Panc1 (cell line): ENCODE data around the gene STXBP4.

ENCODE experiments used
- POLR2AphosphoS5 ChIP-seq: IDR thresholded peaks from 2 replicates; pipeline ENCODE4 v1.6.1; 2012; ENCODE audit warnings: mild to moderate bottlenecking, low read depth, low read length, moderate library complexity
- SIN3A ChIP-seq: IDR thresholded peaks from 2 replicates; pipeline ENCODE4 v1.6.1; 2012; ENCODE audit warnings: low read depth, mild to moderate bottlenecking, low read length, moderate library complexity, borderline replicate concordance; ENCODE audit not compliant: insufficient read depth
- TCF7L2 ChIP-seq: IDR thresholded peaks from 2 replicates; pipeline ENCODE4 v1.6.1; 2011; ENCODE audit warnings: mild to moderate bottlenecking, low read depth, low read length, inconsistent platforms
- TF ChIP-seq, protein P1 (sequence below): fragments of 450-650 bp; IDR thresholded peaks from 2 replicates; pipeline ENCODE4 v1.5.1; 2017; ENCODE audit warnings: mild to moderate bottlenecking
- TF ChIP-seq, protein P2 (sequence below), 2 experiments: IDR thresholded peaks; 2 replicates each; pipeline ENCODE4 v1.6.1; 2011 to 2012; ENCODE audit warnings: low read depth in 2 of 2, control low read depth in 1 of 2, low read length in 1 of 2, mild to moderate bottlenecking in 1 of 2, moderate library complexity in 1 of 2; ENCODE audit not compliant: insufficient read depth in 1 of 2

- TF ChIP-seq, protein P1, sequence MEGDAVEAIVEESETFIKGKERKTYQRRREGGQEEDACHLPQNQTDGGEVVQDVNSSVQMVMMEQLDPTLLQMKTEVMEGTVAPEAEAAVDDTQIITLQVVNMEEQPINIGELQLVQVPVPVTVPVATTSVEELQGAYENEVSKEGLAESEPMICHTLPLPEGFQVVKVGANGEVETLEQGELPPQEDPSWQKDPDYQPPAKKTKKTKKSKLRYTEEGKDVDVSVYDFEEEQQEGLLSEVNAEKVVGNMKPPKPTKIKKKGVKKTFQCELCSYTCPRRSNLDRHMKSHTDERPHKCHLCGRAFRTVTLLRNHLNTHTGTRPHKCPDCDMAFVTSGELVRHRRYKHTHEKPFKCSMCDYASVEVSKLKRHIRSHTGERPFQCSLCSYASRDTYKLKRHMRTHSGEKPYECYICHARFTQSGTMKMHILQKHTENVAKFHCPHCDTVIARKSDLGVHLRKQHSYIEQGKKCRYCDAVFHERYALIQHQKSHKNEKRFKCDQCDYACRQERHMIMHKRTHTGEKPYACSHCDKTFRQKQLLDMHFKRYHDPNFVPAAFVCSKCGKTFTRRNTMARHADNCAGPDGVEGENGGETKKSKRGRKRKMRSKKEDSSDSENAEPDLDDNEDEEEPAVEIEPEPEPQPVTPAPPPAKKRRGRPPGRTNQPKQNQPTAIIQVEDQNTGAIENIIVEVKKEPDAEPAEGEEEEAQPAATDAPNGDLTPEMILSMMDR = no peak
- TF ChIP-seq POLR2AphosphoS5 (no peak), SIN3A (no peak), TCF7L2 (no peak)
- TF ChIP-seq, protein P2, sequence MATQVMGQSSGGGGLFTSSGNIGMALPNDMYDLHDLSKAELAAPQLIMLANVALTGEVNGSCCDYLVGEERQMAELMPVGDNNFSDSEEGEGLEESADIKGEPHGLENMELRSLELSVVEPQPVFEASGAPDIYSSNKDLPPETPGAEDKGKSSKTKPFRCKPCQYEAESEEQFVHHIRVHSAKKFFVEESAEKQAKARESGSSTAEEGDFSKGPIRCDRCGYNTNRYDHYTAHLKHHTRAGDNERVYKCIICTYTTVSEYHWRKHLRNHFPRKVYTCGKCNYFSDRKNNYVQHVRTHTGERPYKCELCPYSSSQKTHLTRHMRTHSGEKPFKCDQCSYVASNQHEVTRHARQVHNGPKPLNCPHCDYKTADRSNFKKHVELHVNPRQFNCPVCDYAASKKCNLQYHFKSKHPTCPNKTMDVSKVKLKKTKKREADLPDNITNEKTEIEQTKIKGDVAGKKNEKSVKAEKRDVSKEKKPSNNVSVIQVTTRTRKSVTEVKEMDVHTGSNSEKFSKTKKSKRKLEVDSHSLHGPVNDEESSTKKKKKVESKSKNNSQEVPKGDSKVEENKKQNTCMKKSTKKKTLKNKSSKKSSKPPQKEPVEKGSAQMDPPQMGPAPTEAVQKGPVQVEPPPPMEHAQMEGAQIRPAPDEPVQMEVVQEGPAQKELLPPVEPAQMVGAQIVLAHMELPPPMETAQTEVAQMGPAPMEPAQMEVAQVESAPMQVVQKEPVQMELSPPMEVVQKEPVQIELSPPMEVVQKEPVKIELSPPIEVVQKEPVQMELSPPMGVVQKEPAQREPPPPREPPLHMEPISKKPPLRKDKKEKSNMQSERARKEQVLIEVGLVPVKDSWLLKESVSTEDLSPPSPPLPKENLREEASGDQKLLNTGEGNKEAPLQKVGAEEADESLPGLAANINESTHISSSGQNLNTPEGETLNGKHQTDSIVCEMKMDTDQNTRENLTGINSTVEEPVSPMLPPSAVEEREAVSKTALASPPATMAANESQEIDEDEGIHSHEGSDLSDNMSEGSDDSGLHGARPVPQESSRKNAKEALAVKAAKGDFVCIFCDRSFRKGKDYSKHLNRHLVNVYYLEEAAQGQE (IDR thresholded peaks at IDR 0.05; ENCODE audit: insufficient read depth in 1 of 2, low read depth in 2 of 2, low read length in 1 of 2) = no peak
Measured at GRCh38 chr17:54971147-54971546, 2.6 kb downstream of the STXBP4 start.
